GM19395 (cell line): ENCODE measurements around the gene APOL5.
"Not testable (repeated sequence)": the region's sequence is repeated elsewhere in the genome, so short reads cannot be mapped to it uniquely, and the experiment has no call there.

ENCODE experiments used
- ATAC-seq: cut with Tn5 transposase; IDR thresholded peaks from one replicate; pipeline ENCODE4 v1.9.1; 2021; ENCODE audit warnings: mild to moderate bottlenecking, moderate library complexity; ENCODE audit not compliant: unreplicated experiment

Gene APOL5

GRCh38 chr22:35708917-35709316 is 8.8 kb upstream of the APOL5 start:
- ATAC-seq: no peak

GRCh38 chr22:35711336-35711735 is 6.3 kb upstream of the APOL5 start:
- no peak for ATAC-seq

- no peak for ATAC-seq
Observed at GRCh38 chr22:35712672-35713071, 5.0 kb upstream of the APOL5 start.

- no peak for ATAC-seq
Observed at GRCh38 chr22:35719212-35719875, 1.7 kb downstream of the APOL5 start.

- ATAC-seq: no peak
Observed at GRCh38 chr22:35721960-35722359, 4.3 kb downstream of the APOL5 start.

GRCh38 chr22:35725521-35725920 is 7.8 kb downstream of the APOL5 start:
- no peak for ATAC-seq

- no peak for ATAC-seq
Observed at GRCh38 chr22:35726398-35726797, 8.7 kb downstream of the APOL5 start.

- ATAC-seq: no peak
Observed at GRCh38 chr22:35726933-35727332, 9.3 kb downstream of the APOL5 start.

- ATAC-seq: no peak
Observed at GRCh38 chr22:35727436-35727835, 9.8 kb downstream of the APOL5 start.

GRCh38 chr22:35728639-35729308 is 11.1 kb downstream of the APOL5 start:
- no peak for ATAC-seq

- no peak for ATAC-seq
Observed at GRCh38 chr22:35729309-35729698, 11.6 kb downstream of the APOL5 start.

GRCh38 chr22:35731321-35731720 is 13.6 kb downstream of the APOL5 start:
- ATAC-seq: no peak

GRCh38 chr22:35732116-35732515 is 14.4 kb downstream of the APOL5 start:
- ATAC-seq: no peak

GRCh38 chr22:35733036-35733435 is 15.4 kb downstream of the APOL5 start:
- no peak for ATAC-seq

GRCh38 chr22:35733791-35734516 is 16.3 kb downstream of the APOL5 start:
- ATAC-seq: no peak

- ATAC-seq: no peak
Observed at GRCh38 chr22:35734517-35734827, 16.8 kb downstream of the APOL5 start.

- ATAC-seq: no peak
Observed at GRCh38 chr22:35735542-35735941, 17.9 kb downstream of the APOL5 start.

GRCh38 chr22:35736166-35736565 is 18.5 kb downstream of the APOL5 start:
- ATAC-seq: no peak

GRCh38 chr22:35736701-35737100 is 19.0 kb downstream of the APOL5 start:
- no peak for ATAC-seq

GRCh38 chr22:35737886-35738285 is 20.2 kb downstream of the APOL5 start:
- ATAC-seq: not testable (repeated sequence)

- ATAC-seq: no peak
Observed at GRCh38 chr22:35739076-35739930, 21.6 kb downstream of the APOL5 start.
